ENCODE measurements around the gene NUAK1.
"Not testable (repeated sequence)": the region's sequence is repeated elsewhere in the genome, so short reads cannot be mapped to it uniquely, and the experiment has no call there.

NUAK1 gene

DNA sequence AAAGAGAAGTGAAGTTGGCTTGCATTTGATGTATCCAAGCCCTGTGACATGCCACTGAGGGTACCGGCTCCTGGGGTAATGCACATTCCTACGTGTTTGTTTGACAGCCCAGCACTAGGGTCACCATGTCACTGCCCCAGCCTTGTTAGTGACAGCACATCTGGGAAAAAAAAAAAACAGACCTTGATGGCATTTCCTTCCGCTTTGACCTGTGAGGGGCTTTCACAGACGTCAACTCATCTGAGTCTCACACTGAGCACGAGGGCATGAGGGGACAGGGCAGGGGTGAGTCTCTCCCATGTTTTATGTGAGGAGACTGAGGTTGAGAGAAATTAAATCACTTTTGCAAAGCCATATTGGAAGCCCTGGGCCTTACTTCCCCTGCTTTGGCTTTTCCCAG, 111.5 kb downstream of the NUAK1 start:
- DNase-seq = no peak

DNA sequence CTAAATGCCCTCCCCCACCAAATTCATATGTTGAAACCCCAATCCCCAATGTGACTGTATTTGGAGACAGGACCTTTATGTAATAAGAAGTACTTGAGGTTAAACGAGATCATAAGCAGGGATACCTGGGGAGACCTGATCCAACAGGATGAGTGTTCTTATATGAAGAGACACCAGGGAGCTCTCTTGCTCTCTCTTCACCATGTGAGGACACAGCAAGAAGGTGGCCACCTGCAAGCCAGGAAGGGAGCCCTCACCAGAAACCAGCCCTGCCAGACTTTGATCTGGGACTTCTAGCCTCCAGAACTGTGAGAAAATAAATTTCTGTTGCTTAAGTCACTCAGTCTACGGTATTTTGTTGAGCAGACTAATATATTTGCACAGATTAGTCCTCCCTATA, 113.6 kb downstream of the NUAK1 start:
- no peak for DNase-seq

DNA sequence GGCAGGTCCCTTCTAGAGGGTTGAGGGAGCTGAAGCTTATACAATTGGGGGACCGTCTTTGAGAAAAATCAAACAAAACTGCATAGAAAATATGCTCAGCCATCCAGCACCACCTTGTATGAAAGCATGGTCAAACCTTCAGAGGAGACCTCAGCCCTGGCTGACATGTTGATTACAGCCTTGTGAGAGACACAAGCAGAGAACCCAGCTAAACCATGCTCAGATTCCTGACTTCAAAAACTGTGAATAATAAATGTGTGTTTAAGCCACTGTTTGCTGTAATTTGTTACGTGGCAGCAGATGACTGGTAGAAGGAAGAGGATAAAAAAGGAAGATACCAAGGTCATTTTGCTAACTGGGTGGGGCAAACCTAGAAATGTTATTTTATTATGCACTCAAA, 115.7 kb downstream of the NUAK1 start:
- no peak for DNase-seq

DNA sequence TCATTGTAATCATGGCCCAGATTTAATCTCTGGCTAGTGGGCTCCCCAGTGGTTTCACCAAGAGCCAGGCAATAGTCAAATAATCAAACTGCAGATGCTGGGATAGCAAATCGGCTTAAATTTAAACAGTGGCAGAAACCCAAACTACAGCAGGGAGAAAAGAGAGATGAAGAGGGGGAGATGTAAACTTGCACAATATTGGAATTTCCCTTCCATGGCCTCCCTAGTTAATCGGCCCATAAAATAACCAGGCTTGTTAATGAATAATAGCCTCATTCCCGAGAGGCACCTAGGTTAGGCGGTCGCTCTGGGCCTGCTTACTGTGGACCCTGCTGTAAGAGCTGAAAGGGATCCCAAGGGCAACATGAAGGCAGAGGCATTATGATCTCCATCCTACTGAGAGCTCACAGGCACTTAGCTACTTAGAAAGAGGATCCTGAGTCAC, 116.2 kb downstream of the NUAK1 start:
- no peak for DNase-seq

DNA sequence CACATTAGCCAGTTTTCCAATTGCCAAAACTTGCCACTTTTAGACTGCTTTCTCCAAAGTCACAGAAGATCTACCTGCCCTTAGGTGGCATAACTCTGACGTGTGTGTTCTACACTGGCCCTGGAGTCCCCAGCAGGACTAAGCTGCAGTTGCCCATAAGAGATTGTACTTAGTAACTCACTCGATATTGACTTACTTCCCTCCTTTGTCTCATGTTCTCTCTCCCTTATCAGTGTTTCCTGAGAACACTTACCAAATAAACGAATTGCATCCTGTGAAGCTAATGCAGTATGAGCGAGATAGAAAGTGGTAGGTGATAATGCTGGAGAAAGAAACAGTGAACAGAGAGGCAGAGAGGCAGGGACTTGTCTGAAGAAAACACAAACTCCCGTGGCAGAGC, 117.2 kb downstream of the NUAK1 start:
- DNase-seq = no peak

DNA sequence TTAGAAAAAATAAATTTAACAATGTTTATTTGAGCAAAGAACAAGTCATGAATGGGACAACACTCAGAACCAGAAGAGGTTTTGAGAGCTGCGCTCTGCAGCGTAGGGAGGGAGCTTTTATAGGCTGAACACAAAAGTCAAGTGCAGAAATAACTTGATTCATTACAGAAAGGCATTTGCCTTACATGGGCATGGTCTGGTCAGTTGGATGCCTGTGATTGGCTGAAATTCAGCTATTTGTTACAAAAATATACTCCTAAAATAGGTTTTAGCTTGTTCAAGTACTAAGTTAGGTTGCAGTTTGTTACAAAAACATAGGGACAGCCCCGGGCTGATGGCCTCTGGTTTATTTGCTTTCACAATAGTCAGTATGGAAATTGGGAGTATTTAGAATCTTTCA, 118.0 kb downstream of the NUAK1 start:
- DNase-seq = no peak

DNA sequence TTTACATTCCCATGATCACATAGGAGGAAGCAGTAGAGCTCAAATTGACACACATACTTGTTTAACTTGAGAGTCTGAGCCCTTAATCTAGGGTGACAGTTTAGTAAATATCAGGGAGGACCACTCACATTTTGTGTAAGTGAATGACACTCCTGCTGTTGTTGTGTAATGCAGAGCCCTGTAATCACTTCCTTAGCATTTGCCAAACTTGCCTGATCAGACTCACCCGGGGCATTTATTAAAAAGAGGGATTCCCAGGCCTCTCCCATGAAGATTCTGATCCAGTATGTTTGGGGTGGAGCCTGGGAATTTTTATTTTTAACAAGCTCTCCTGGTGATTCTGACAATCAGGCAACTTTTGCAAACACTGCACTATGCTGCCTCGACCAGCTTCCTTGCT, 119.6 kb downstream of the NUAK1 start:
- DNase-seq = no peak

DNA sequence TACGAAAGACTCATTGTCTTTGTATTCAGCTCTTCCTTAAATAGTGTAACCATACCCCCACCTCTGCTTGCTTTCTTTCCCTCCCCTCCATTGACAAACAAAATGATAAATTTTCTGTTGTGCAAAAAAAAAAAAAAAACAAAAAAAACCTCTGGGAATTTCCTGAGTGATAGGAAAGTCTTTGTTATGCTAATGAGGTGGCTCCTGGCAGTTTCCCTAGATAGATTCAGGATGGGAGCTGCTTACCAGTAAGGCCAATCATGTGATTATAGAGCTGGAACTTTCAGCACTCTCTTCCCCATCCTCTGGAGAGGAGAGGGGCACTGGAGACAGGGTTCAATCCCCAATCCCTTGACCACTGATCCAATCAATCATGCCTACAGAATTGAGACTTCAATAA, 120.5 kb downstream of the NUAK1 start:
- no peak for DNase-seq

DNA sequence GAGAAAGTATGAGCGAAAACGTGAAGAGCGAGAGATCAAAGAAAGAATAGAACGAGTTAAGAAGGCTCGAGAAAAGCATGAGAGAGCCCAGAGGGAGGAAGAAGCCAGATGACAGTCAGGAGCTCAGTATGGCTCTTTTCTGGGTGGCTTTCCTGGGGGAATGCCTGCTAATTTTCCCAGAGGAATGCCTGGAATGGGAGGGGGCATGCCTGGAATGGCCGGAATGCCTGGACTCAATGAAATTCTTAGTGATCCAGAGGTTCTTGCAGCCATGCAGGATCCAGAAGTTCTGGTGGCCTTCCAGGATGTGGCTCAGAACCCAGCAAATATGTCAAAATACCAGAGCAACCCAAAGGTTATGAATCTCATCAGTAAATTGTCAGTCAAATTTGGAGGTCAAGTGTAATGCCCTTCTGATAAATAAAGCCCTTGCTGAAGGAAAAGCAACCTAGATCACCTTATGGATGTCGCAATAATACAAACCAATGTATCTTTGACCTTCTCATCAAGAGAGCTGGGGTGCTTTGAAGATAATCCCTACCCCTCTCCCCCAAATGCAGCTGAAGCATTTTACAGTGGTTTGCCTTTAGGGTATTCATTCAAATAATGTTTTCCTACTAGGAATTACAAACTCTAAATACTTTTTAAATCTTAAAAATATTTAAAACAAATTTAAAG, 122.0 kb downstream of the NUAK1 start:
- not testable (repeated sequence) for DNase-seq

DNA sequence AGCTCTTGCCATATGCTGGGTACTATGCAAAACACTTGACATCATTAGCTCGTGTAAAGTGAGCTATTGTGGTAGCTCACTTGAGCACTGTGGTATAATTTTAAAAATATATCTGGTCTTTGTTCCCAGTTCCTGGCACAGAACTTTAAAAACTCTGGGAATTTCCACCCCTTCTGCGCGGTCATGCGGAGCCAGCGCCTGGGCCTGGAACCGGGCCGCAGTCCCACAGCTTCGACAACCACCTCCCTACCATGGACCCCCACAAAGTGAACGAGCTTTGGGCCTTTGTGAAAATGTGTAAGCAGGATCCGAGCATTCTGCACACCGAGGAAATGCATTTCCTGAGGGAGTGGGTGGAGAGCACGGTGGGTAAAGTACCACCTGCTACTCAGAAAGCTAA, 123.1 kb downstream of the NUAK1 start:
- DNase-seq = no peak

DNA sequence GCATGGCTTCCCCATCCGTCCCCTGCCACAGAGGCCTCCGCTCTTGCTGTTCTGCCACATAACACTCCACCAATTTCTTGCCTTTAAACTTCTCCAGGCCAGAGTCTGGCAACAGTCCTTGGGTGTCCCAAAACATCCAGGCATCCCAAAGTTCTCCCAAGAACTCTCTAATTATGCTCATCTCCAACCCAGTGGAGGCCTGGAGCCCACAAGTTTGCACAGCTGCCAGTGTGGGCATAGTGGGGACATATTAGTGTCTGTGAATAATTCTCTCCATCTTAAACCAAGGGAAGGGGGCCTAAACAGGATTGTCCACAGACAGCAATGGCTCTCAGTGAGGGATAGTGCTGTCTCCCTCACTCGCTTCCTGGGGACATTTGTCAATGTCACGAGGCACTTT, 124.8 kb downstream of the NUAK1 start:
- no peak for DNase-seq

All from activated T-cell treated with anti-CD3 and anti-CD28 coated beads, Interleukin-2, amount 50 U/mL, for 1 hour (primary cell).